NOMO-1 treated with dmso at 0.1 percent for 144 hours (cell line): ENCODE data around the gene CFAP210.
A peak's percentile ranks its signal among the peaks of the same experiment; 100 is the strongest.

Experiments used
- DNase-seq: peaks from one replicate; lab custom pipeline; 2025; ENCODE audit not compliant: unreplicated experiment; lab: John Stamatoyannopoulos, UW

Gene CFAP210

DNA sequence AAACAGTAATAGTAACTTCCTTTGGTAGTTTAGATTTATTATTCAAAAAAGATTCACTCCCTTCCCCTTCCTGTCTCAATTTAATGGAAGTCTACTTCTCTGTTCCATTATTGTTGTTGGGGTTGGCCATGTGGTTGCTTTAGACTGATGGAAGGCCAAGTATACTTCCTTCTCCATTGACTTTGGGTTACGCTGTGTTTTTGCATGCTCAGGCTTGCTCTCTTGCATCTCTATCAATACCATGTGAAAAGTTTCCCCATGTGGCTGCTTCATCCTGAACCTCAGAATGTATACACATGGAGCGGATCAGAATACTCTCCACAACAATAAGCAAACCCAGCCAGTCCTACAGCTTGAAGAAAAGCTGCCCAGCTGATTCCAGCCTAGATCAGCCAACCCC is 20.3 kb downstream of the CFAP210 start:
- DNase-seq = no peak

DNA sequence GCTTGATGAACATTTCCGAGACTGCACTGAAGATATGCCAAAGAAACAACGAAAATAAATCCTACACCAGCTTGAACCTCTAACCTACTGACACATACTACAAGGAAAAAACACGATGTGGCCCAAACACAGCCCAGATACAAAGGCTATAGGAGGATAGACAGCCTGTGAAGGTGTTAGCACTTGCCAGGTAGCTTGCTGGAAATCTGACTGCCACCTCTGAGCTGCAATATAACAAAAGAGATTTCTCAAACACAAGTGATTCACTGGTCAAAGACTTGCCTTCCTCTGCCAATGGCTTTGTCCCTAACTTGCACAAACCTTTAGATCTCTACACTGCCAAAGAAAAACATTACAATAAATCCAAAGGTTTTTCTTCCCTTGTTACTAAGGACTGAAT is 21.1 kb downstream of the CFAP210 start:
- no peak for DNase-seq

DNA sequence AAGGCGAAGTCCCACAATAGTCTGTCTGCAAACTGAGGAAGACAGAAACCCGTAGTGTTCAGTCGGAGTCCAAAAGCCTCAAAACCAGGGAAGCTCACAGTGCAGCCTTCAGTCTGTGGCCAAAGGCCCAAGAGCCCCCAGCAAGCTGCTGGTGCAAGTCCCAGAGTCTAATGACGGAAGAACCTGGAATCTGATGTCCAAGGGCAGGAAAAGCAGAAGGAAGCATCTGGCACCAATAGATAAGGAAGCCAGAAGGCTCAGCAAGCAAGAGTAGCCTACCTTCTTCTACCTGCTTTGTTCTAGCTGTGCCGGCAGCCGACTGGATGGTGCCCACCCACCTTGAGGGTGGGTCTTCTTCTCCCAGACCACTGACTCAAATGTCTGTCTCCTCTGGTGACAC is 21.8 kb downstream of the CFAP210 start:
- DNase-seq = no peak

DNA sequence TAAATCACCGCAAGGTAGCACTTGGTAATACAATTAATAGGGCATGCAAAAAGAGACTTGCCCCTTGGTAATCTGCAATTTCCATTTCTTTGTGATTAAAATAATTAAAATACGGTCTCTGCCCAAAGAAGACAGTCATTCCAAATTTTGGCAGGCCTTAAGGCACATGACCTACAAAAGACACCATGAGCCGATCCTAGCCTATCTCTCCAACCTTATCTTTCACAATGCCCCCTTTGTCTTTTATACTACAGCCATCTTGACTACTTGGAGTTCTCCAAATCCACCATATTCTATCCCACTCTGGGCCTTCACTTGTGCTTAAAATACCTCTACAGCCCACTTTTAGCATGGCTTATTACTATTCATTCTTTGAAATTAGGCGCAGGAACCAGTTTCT is 23.3 kb downstream of the CFAP210 start:
- DNase-seq = no peak

DNA sequence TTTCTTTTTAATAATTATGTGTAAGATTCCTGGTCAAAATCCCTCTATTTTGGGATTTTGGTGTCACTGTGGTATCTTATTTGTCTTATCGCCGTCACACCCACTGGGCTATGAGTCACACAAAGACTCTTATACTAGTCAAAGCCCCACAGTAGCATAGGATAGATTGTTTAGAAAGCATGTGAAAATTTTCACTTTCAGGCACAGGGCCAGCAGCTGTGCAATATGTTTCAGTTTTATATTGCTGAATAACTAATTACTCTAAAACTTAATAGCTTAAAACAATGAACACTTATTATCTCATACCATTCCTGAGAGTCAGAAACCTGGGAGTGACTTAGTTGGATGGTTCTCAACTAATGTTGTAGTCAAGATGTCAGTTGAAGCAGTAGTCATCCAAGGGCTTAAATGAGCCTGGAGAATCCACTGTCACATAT is 24.0 kb downstream of the CFAP210 start:
- DNase-seq = no peak

DNA sequence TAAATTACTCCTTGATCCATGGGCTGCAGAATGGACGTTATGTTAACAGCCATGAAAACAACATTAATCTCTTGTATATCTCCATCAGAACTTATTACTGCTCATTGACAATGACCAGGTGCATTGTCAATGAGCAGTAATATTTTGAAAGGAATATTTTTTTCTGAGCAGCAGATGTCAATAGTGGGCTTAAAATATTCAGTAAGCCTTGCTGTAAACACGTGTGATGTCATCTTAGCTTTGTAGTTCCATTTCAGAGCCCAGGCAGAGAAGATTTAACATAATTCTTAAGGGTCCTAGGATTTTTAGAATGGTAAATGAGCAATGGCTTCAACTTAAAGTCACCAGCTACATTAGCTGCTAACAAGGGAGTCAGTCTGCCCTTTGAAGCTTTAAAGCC is 26.6 kb downstream of the CFAP210 start:
- no peak for DNase-seq

DNA sequence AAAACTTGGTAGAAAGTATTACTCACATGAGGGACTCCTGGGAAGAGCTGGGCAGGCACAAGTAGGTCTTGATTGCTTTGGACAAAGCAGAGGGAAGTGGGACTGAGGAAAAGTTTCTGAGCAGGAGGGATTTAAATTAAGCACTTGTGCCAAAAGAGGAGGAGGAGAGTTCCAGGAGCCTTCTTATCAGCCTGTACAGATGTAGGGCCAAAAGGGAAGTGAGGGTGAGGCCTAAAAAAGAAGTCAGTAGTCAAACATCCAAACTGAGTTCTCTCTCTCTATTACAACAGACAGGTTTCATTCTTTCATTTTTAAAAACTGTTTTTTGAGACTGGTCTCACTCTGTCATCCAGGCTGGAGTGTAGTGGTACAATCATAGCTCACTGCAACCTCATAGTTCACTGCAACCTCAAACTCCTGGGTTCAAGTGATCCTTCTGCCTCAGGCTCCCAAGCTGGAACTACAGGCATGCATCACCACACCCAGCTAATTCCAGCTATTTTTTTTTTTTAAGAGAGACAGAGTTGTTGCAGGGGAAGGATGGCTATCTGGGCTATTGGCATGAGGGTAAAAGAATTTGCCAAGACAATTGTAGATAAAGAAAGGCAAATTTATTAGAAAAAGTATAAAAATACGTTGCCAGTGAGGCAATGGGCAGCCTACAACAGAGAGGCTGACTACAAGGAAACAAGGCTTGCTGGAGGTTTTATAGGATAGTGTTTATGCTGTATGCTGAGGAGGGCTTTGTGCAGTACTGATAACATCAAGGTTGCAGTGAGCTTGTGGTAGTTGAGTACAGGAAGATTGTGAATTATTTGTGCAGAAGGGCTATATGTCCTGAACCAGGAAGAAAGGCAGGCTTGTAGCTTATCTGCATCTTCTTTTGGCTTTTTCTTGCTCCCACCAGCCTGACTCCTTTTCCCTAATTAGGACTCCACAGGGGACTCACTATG is 29.0 kb downstream of the CFAP210 start:
- DNase-seq = no peak

DNA sequence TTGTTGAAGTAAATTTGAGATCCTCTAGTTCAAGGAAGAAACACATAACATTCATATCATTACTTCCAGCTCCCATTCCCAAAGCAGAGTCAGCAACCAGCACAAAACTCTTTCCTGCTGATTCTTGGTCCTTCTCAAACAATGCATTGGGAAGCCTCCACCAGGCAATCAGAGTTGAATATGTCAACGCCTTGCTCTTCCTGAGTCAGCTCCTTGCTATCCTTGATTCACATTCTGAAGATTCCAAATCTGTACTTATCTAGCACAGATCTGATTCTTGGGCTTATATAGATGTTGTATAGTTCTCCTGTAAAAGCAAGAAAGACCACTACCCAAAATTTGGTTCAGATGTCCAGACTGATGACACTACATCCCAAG is 29.6 kb downstream of the CFAP210 start:
- DNase-seq = no peak

DNA sequence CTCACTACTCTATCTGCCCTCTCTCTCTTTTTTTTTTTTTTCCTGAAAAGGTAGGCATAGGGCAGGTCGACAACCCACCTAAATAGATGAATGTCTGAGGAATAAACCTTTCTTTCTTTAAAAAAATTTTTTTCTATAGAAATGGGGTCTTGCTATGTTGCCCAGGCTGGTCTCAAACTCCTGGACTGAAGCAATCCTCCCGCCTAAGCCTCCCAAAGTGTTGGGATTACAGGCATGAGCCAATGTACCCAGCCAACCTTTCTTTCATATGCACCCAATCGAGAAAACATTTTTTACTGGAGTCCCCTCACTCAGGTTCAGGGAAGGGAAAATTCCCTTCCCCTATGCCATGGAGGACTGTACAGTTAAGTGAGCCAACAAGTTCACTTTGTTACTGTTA is 31.0 kb downstream of the CFAP210 start:
- no peak for DNase-seq

DNA sequence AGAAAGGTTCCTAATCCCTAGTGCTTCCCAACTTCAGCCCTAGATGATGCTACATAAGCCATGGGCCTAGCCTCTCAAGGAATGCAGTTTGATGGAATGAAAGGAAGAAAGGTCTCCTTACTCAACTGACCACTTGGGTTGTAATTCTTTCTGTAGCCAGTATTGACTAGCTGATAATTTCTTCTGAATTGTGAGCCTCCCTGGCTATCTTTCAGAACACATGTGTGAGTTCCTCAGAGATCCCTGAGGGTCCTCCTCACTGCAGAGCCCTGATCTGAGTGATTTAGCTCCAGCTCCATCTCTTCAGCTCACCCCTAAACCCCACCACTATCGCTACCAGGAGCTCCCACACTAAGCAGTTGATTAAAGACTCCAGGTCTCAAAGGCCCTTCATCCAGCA is 31.5 kb downstream of the CFAP210 start:
- DNase-seq = no peak

DNA sequence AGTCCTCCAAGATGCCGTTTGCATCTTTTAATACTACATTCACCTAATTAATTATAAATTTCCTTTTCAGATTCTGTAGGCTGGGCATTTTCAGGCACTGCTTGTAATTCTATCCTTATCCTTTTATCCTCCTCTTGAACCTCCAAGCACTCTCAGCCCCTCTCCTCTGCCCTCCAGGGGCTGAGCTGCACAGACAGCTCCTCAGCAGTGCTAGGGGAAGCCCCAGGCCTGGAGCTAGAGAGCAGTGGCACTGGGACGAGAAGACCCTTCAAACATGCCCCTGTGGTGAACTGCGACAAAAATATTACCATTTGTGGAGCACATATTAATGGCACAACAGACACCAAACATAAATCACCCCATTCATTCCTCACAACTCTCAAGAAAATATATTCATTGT is 32.9 kb downstream of the CFAP210 start:
- no peak for DNase-seq

DNA sequence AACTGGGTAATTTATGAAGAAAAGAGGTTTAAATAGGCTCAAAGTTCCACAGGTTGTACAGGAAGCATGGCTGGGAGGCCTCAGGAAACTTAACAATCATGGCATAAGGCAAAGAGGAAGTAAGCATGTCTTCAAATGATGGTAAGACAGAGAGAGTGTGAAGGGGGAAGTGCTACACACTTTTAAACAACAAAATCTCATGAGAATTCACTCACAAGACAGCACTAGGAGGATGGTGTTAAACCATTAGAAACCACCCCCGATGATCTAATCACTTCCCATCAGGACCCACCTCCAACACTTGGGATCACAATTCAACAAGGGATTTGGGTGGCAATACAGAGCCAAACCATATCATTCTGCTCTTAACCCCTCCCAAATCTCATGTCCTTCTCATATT is 34.9 kb downstream of the CFAP210 start:
- peak; percentile 79 for DNase-seq

DNA sequence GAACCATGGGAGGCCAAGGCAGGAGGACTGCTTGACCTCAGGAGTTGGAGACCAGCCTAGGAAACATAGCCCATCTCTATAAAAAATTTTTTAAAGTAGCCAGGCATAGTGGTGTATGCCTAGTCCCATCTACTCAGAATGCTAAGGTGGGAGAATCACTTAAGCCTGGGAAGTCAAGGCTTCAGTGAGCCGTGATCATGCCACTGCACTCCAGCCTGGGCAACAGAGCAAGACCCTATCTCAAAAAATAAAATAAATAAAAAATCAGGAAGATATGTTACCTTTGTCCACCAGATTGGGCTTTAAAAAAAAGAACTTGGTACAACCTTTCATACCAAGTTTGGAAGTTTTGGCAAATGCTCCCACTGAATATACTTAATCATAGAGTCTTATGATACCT is 35.3 kb downstream of the CFAP210 start:
- no peak for DNase-seq

DNA sequence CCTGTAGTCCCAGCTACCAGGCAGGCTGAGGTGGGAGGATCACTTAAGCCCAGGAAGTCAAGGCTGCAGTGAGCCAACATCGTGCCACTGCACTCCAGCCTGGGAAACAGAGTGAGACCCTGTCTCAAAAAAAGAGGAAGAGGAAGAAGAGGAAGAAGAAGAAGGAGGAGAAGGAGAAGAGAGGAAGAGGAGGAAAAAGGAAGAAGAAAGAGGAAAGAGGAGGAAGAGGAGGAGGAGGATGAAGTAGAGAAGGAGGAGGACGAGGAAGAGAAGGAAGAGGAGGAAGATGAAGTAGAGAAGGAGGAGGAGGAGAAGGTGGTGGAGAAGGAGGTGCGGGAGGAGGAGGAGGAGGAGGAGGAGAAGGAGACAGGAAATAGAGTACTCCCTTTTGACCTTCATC is 38.0 kb downstream of the CFAP210 start:
- DNase-seq = no peak

DNA sequence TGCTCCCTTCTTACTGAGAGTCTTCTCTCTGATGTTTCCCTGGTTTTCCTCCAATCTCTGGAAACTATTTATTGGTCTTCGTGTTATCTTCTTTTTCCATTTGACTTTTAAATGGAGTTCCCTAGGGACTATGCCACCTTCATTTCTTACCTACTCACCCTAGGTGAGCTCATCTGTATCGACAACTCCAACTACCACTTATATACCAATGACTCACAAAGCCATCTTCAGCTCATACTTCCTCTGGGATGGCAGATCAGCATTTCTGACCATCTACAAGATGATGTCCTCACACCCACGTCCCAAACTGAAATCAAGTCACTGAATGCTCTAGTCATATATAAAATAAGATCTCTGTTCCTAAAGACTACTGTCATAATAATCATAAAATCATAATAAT is 40.6 kb downstream of the CFAP210 start:
- no peak for DNase-seq

DNA sequence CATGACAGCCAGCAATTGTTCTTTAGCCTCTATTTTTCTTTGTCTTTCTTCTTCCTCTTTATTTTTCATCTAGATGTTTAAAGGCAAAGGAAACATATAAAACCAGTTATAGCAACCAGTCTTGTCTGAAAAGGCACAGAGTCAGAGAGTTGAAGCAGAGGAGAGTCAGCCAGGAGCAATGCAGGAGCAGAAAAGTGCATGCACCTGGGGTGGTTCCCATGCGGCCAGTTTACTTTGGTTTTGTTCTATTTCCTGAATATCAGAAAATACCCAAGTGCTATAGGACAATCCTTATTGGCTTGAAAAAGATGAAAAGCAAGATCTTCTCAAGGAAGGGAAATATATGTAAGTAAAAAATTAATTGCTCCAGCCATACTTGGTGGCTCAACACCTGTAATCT is 44.9 kb downstream of the CFAP210 start:
- DNase-seq = no peak

DNA sequence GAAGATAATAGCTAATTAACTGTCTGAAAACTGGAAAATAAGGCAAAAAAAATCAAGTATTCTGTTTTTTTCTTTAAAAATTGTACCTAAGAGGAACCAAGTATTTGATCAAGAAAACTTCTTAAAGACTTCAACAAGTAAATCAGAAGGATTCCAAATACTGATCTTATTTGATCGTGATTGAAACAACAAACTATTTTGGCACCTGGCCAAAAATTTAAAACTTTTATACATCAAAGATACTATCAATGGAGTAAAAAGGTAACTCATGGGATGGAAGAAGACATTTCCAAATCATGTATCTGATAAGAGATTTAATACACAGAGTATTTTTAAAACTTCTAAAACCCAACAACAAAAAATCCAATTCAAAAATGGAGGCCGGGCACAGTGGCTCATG is 46.7 kb downstream of the CFAP210 start:
- no peak for DNase-seq

DNA sequence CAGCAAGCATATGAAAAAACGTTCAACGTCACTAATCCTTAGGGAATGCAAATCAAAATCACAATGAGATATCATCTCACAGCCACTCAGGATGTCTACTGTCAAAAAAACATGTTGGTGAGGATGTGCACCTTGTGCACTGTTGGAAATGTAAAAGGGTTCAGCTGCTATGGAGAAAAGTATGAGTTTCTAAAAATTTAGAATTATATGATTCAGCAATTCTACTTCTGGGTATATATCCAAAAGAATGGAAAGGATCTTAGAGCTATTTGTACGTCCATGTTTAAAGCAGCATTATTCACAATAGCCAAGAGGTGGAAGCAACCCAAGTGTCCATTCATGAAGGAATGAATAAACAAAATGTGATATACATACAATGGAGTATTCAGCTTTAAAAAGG is 50.0 kb downstream of the CFAP210 start:
- DNase-seq = no peak

DNA sequence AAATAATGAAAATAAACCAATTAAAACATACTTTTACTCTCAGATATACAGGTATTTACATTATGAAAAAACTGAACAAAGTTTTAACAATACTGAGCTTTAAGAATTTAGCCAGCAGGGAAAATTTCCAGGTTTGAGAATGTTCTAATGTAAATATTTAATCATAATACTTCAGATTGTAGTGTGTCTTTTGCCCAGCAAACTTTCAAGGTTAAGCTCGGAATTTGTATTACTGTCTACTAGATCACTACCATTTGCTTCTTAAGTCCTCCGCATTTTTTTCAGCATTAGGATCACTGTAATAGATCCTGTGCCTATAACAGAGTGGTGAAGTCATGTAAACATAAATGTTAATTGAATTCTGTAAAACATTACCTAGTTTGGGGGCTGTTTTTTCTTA is 52.7 kb downstream of the CFAP210 start:
- DNase-seq = no peak

DNA sequence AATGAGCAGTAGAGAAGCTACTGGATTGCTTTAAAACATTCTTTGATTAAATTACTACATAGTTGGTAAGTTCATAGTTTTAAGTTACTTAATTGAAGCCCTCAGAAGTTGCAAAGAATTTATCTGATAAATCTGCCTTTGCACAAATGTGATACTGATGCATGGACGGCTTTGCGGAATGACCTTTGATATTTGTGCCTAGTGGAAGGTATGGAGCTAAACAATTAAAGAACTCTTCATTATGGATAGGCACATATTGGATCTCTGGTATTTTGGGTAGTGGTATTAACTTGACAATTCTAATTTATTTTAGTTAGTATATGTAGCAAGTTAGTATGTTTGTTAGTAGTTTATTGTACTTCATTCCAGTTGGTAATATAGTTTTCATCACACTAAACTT is 54.1 kb downstream of the CFAP210 start:
- no peak for DNase-seq

DNA sequence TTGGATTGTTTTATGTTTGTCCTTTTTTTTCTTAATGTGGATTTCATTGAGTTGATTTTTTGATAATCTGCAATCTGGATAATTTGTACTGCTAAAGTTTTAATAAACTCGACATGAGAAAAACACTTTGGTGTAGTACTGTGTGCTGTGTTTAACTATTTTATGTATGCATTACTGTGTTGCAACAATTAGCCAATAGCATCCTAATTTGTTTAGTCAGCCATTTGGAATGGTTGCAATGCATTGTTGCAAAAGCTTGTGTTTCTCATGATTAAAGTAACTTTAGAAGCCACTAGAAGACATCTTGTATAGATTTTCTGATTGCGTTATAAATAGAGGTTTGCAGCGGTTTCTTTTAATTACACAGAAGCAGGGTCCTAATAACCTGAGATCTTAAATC is 56.6 kb downstream of the CFAP210 start:
- no peak for DNase-seq

DNA sequence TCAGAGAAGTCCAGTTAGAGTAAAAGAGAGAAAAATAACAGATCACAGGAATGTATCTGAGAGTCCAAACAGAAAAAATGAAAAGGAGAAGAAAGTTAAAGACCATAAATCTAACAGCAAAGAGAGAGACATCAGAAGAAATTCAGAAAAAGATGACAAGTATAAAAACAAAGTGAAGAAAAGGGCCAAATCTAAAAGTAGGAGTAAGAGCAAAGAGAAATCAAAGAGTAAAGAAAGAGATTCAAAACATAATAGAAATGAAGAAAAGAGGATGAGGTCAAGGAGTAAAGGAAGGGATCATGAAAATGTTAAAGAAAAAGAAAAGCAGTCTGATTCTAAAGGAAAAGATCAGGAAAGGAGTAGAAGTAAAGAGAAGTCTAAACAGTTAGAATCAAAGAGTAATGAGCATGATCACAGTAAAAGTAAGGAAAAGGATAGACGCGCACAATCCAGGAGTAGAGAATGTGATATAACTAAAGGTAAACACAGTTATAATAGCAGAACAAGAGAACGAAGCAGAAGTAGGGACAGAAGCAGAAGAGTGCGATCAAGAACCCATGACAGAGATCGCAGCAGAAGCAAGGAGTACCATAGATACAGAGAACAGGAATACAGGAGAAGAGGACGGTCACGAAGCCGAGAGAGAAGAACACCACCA is 57.6 kb downstream of the CFAP210 start:
- no peak for DNase-seq

DNA sequence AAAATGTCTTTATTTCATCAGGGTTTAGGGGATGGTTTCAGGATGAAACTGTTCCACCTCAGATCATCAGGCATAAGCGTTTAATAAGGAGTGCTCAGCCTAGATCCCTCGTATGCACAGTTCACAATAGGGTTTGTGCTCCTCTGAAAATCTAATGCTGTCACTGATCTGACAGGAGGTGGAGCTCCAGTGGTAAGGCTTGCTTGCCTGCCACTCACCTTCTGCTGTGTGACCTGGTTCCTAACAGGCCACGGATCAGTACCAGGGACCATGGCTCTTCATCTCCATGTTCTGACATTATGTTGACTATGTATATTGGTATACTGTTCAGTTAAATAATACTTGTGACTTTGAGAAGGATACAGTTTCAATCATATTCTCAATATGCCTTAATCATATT is 68.4 kb downstream of the CFAP210 start:
- DNase-seq = no peak
